Endothelial cell of umbilical vein (primary cell): Measurements from ENCODE around the gene ASB13. TPM values are rescaled to one million over a fixed set of nuclear protein-coding genes. Genes with fewer than 3 reads are reported as not detected.

ENCODE experiments used
- BruUV-seq: library from RNA; stranded (reverse); fragments of 400-500 nt; replicated peaks from 2 replicates; lab custom pipeline; 2021; lab: Mats Ljungman, UMichigan
- CTCF ChIA-PET: fragments of 300-600, 350-600 bp; sonication (Branson Sonifier 250); formaldehyde crosslinking; loops from one replicate; lab custom pipeline; 2021; ENCODE audit warnings: antibody characterized with exemption, inconsistent platforms; lab: Charles Lee
- POLR2A ChIA-PET: fragments of 300-600, 350-600 bp; sonication (Branson Sonifier 250); formaldehyde crosslinking; loops from one replicate; lab custom pipeline; 2021; ENCODE audit warnings: antibody characterized with exemption, inconsistent platforms; lab: Charles Lee
- DNase-seq: peaks from one replicate; pipeline ENCODE4 v3.0.0-alpha.2; 2011; ENCODE audit warnings: low read depth, low spot score
- FAIRE-seq: peaks from 2 replicates; lab custom pipeline; 2011; peaks lifted over from hg19 to GRCh38; lab: Jason Lieb, UNC
- H2AFZ ChIP-seq: 2 replicates; pipeline ENCODE4 v1.6.0; 2012; ENCODE audit warnings: low read depth, low read length, control low read depth, inconsistent platforms
- H3K27ac ChIP-seq: 2 replicates; pipeline ENCODE4 v1.5.1; 2011; ENCODE audit warnings: low read depth, mild to moderate bottlenecking, control low read depth, low read length, moderate library complexity; ENCODE audit not compliant: insufficient read depth
- H3K27me3 ChIP-seq, 2 experiments: 2 replicates each; pipeline versions ENCODE4 v1.6.0 to v1.6.1; 2011; ENCODE audit warnings: low read length in 2 of 2, mixed read lengths in 1 of 2; ENCODE audit not compliant: control insufficient read depth in 2 of 2, insufficient read depth in 2 of 2
- H3K36me3 ChIP-seq, 2 experiments: 2 replicates in 1 of 2; 3 replicates in 1 of 2; pipeline ENCODE4 v1.5.1; 2011; ENCODE audit warnings: low read length in 2 of 2, mild to moderate bottlenecking in 1 of 2, moderate library complexity in 1 of 2; ENCODE audit not compliant: control insufficient read depth in 2 of 2, insufficient read depth in 2 of 2; ENCODE audit errors: extremely low read depth in 1 of 2
- H3K4me1 ChIP-seq: 3 replicates; pipeline ENCODE4 v1.5.1; 2011; ENCODE audit warnings: mild to moderate bottlenecking, low read length; ENCODE audit not compliant: control insufficient read depth, insufficient read depth; ENCODE audit errors: extremely low read depth
- H3K4me2 ChIP-seq: 2 replicates; pipeline ENCODE4 v1.6.1; 2011; ENCODE audit warnings: low read length, control low read depth, mixed read lengths; ENCODE audit not compliant: insufficient read depth
- H3K4me3 ChIP-seq, 3 experiments: fragments of 200-600 bp in 1 of 3; sonication (generic), shearing (Covaris generic) in 1 of 3; replicated peaks in 1 of 3; 2 replicates each; pipeline ENCODE4 v1.5.1; 2011 to 2016; ENCODE audit warnings: control low read depth in 3 of 3, low read length in 3 of 3, mild to moderate bottlenecking in 2 of 3, inconsistent platforms in 1 of 3, low read depth in 1 of 3, moderate library complexity in 1 of 3; ENCODE audit not compliant: insufficient read depth in 1 of 3
- H3K79me2 ChIP-seq: 2 replicates; pipeline ENCODE4 v1.6.0; 2012; ENCODE audit warnings: low read length, inconsistent platforms; ENCODE audit not compliant: control insufficient read depth, insufficient read depth
- H3K9ac ChIP-seq: replicated peaks from 2 replicates; pipeline ENCODE3; 2011; ENCODE audit warnings: low read length, control low read depth; ENCODE audit not compliant: insufficient read depth; ENCODE audit errors: extremely low read depth
- H3K9me1 ChIP-seq: replicated peaks from 3 replicates; pipeline ENCODE4 v1.6.0; 2011; ENCODE audit warnings: mild to moderate bottlenecking, low read length; ENCODE audit not compliant: control insufficient read depth, insufficient read depth; ENCODE audit errors: extremely low read depth
- H3K9me3 ChIP-seq: replicated peaks from 2 replicates; pipeline ENCODE4 v1.5.1; 2012; ENCODE audit warnings: low read length, inconsistent platforms; ENCODE audit not compliant: control insufficient read depth, insufficient read depth
- H4K20me1 ChIP-seq: replicated peaks from 2 replicates; pipeline ENCODE3; 2011; ENCODE audit warnings: mild to moderate bottlenecking, low read length; ENCODE audit not compliant: control insufficient read depth, insufficient read depth; ENCODE audit errors: extremely low read depth
- EZH2 ChIP-seq: IDR thresholded peaks from 2 replicates; pipeline ENCODE4 v1.6.1; 2012; ENCODE audit warnings: borderline replicate concordance, low read depth, mild to moderate bottlenecking, moderate library complexity, low read length, inconsistent platforms; ENCODE audit not compliant: severe bottlenecking
- FOS ChIP-seq: IDR thresholded peaks from 2 replicates; pipeline ENCODE4 v1.6.1; 2011; ENCODE audit warnings: mild to moderate bottlenecking, low read length, moderate library complexity, borderline replicate concordance; ENCODE audit not compliant: insufficient read depth
- GATA2 ChIP-seq: IDR thresholded peaks from 2 replicates; pipeline ENCODE4 v1.7.0; 2011; ENCODE audit warnings: low read depth, mild to moderate bottlenecking, moderate library complexity, mixed read lengths, low read length; ENCODE audit not compliant: insufficient read length, insufficient read depth
- JUN ChIP-seq: IDR thresholded peaks from 2 replicates; pipeline ENCODE4 v1.6.1; 2011; ENCODE audit warnings: borderline replicate concordance, low read depth; ENCODE audit not compliant: insufficient read length, insufficient read depth
- MYC ChIP-seq: IDR thresholded peaks from one replicate; pipeline ENCODE4 v1.6.1; 2011; ENCODE audit warnings: mild to moderate bottlenecking, low read depth, low read length
- POLR2A ChIP-seq: IDR thresholded peaks from 2 replicates; pipeline ENCODE4 v1.6.1; 2012; ENCODE audit warnings: low read depth, mild to moderate bottlenecking, control low read depth, low read length
- POLR2AphosphoS5 ChIP-seq: IDR thresholded peaks from 2 replicates; pipeline ENCODE4 v1.6.1; 2012; ENCODE audit warnings: low read depth, mild to moderate bottlenecking, control low read depth, low read length, moderate library complexity; ENCODE audit not compliant: insufficient read depth
- dilution Hi-C: fragments of 300-500 bp; cut with MboI; formaldehyde crosslinking; loops from one replicate; pipeline ENCODE4 v1.15.0; 2019; ENCODE audit warnings: low sequenced_read_pairs; ENCODE audit not compliant: extremely low pct_ligation_motif_present
- intact Hi-C: fragments of 100-400 bp; cut with micrococcal nuclease; formaldehyde crosslinking; loops from one replicate; pipeline ENCODE4 v1.10.0; 2022
- polyA plus RNA-seq, 4 experiments: library from polyadenylated mRNA; depleted of rRNA in 3 of 4; stranded (reverse) in 3 of 4; unstranded in 1 of 4; fragments of >200 nt; gene quantifications; 2 replicates each; pipeline versions ENCODE4 v1.2.1 to v1.2.3, GENCODE V29; 2011 to 2012; ENCODE audit warnings: missing spikeins in 1 of 4
- total RNA-seq: library from RNA; stranded (reverse); gene quantifications from 2 replicates; pipeline ENCODE4 v1.2.3, GENCODE V29; 2021
- TF ChIP-seq, protein P1 (sequence below): IDR thresholded peaks from 2 replicates; pipeline ENCODE4 v1.6.1; 2011; ENCODE audit not compliant: insufficient read depth, insufficient read length
- TF ChIP-seq, protein P2 (sequence below), 2 donors: IDR thresholded peaks; 1 replicate in 1 of 2; 2 replicates in 1 of 2; pipeline ENCODE4 v1.5.1; 2011; ENCODE audit warnings: low read length in 2 of 2, mild to moderate bottlenecking in 2 of 2, moderate library complexity in 2 of 2, control low read depth in 1 of 2, inconsistent platforms in 1 of 2, low read depth in 1 of 2; ENCODE audit not compliant: insufficient read depth in 1 of 2; ENCODE audit errors: extremely low read depth in 1 of 2

The ASB13 gene
- total and polyA plus RNA-seq, 2 donors (not counting 3 experiments of a cell fraction or from before 2014, with no cell fraction given), result 6.3 to 7.3 TPM

DNA sequence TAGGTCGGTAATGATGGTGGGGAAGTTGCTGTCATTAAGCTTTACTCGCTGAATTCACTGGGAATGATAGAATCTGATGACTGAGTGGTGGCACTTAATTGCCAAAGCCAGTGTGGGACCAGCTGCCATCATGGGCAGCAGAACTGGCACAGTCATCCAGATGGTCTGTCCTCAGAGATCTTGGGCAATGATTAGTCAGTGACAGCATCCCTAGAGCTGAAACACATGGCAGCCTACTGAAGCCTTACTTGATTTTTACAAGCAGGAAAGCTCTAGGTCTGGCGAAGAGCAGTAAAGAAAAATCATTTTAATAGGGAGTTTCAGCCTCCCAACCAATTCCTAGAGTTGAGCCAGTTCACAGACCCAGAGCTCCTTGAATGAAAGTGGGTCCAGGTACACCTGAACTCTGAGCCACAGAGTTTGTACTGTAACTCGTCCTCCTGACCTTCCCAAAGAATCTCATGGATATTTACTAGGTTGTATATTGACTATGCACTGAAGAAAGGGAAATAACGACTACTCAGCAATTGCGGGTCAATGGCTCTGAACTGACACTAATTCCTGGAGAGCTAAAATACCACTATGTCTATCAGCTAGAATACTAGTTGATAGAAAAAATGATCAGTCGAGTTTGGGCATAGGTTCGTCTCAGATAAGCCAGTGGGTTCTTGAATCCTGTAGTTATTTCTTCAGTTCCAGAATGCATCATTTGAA, 4.4 kb upstream of the ASB13 start:
- Histone ChIP-seq H3K4me1 (peaks cover under 1% of the 10 kb centered on the region), H3K9ac (no peak overlapping the region), H2AFZ (no peak overlapping the region), H3K9me3 (no peaks in the 10 kb centered on the region), H4K20me1 (no peaks in the 10 kb centered on the region), H3K36me3 (no peaks in the 10 kb centered on the region), H3K79me2 (no peaks in the 10 kb centered on the region), H3K9me1 (no peaks in the 10 kb centered on the region), H3K4me3 (no peak overlapping the region), H3K27ac (no peak overlapping the region), H3K4me2 (no peak overlapping the region), H3K27me3 (peaks cover 3 to 8% of the 10 kb centered on the region in 2 experiments)
- FAIRE-seq (no peak), DNase-seq (no peak)
- intact Hi-C loops, result no loop called here
- dilution Hi-C loops, result no loop called here
- TF ChIP-seq, protein P1, sequence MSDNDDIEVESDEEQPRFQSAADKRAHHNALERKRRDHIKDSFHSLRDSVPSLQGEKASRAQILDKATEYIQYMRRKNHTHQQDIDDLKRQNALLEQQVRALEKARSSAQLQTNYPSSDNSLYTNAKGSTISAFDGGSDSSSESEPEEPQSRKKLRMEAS, result no peak
- TF ChIP-seq POLR2AphosphoS5, result no peak
- TF ChIP-seq, protein P2, sequence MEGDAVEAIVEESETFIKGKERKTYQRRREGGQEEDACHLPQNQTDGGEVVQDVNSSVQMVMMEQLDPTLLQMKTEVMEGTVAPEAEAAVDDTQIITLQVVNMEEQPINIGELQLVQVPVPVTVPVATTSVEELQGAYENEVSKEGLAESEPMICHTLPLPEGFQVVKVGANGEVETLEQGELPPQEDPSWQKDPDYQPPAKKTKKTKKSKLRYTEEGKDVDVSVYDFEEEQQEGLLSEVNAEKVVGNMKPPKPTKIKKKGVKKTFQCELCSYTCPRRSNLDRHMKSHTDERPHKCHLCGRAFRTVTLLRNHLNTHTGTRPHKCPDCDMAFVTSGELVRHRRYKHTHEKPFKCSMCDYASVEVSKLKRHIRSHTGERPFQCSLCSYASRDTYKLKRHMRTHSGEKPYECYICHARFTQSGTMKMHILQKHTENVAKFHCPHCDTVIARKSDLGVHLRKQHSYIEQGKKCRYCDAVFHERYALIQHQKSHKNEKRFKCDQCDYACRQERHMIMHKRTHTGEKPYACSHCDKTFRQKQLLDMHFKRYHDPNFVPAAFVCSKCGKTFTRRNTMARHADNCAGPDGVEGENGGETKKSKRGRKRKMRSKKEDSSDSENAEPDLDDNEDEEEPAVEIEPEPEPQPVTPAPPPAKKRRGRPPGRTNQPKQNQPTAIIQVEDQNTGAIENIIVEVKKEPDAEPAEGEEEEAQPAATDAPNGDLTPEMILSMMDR (IDR thresholded peaks at IDR 0.05; ENCODE audit: extremely low read depth in 1 of 2, insufficient read depth in 1 of 2, low read depth in 1 of 2, low read length in 2 of 2), result no peak
- TF ChIP-seq JUN, result no peak
- TF ChIP-seq POLR2A, result no peak
- no peak for TF ChIP-seq GATA2
- no peak for TF ChIP-seq FOS
- TF ChIP-seq EZH2, result no peak
- TF ChIP-seq MYC, result no peak
- CTCF ChIA-PET, result interaction anchor here (1.3 to 1.6 kb wide), 2 partner anchors 127 to 731 kb away, joined by 3 read pairs; no protein-coding TSS in a partner anchor
- no TSS peak for BruUV-seq
- POLR2A ChIA-PET, result no interaction called here
